Stimulated activated CD8-positive, alpha-beta memory T cell treated with anti-CD3 and anti-CD28 coated beads, Interleukin-2, amount 100 ng/mL, for 1 hour (primary cell): ENCODE results near the gene MOB3C.

Source experiments
- DNase-seq, 2 donors: peaks; one replicate each; pipeline ENCODE4 v3.0.0-alpha.2; 2020; ENCODE audit warnings: low read depth in 2 of 2

Gene MOB3C

GRCh38 chr1:46575778-46576177, 40.8 kb downstream of the MOB3C start:
- DNase-seq, result no peak

- DNase-seq, result no peak
Observed at GRCh38 chr1:46575300-46575699, 41.3 kb downstream of the MOB3C start.

- DNase-seq, result no peak
Observed at GRCh38 chr1:46571691-46572225, 44.9 kb downstream of the MOB3C start.

- DNase-seq, result no peak
Observed at GRCh38 chr1:46569884-46570725, 46.5 kb downstream of the MOB3C start.

GRCh38 chr1:46569116-46569515, 47.5 kb downstream of the MOB3C start:
- no peak for DNase-seq

- no peak for DNase-seq
Observed at GRCh38 chr1:46568461-46568891, 48.1 kb downstream of the MOB3C start.

GRCh38 chr1:46563341-46563740, 53.3 kb downstream of the MOB3C start:
- DNase-seq, result no peak

- DNase-seq, result no peak
Observed at GRCh38 chr1:46562498-46562897, 54.1 kb downstream of the MOB3C start.

- DNase-seq, result no peak
Observed at GRCh38 chr1:46558966-46559365, 57.6 kb downstream of the MOB3C start.

GRCh38 chr1:46558141-46558963, 58.3 kb downstream of the MOB3C start:
- no peak for DNase-seq
